ENCODE results near the gene PTPRU. TPM values are rescaled to one million over a fixed set of nuclear protein-coding genes. Genes with fewer than 3 reads are reported as not detected.
A peak's percentile ranks its signal among the peaks of the same experiment; 100 is the strongest.

Gene PTPRU
- total RNA-seq (2014; rRNA removed; shearing (Covaris generic)), result 69.6 and 105 TPM in 2 replicates
- polyA plus RNA-seq (2016; fragmentation: Nextera tagmentation; extraction: Ambion mirVana), result 7.9 and 8.0 TPM in 2 replicates
- long read RNA-seq, partial matches to known transcripts, result 1 of 1 reads
- long read RNA-seq, other reads (novel, unspliced or antisense), result 0 of 1 reads

DNA sequence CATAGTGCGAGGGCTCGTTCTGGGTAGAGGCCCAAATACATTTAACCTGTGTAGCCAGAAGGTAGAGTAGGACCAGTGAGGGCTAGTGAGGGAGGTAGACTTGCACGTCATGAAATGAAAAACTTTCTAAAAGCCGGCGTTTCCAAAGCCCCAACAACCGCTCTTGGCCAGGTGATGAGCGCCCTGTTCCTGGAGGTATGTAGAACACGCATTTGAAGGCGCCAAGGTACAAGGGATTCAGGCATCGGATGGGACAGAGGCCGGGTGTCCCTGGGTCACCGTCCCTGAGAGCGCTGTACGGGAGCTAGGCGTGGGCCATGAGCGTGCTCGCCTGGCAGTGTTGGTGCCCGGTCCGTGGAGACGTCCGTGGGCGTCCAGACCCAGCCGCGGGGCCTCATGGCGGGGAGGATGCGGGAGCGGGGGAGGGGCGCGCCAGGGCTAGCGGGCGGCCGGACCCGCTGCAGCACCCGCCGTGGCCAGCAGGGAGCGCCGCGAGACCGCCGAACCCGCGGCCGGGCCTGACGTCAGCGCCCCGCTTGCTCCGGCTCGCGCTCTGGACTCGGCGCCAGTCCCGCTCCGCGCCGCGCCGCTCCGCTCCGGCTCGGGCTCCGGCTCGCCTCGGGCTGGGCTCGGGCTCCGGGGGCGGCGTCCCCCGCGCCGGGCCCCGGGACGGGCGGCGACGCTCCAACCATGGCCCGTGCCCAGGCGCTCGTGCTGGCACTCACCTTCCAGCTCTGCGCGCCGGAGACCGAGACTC is at the start of gene PTPRU:
Gene PTPRU (plus strand): TSS at position 568 of the 757 bp plus-strand sequence. CDS start 123 bp downstream, at position 691.
- ATAC-seq (peak; percentile 73), DNase-seq (ENCODE audit: low spot score) (peak; percentile 83)
- TF ChIP-seq STAT1 (IDR thresholded peaks at IDR 0.05; ENCODE audit: unreplicated experiment) (no peak), EZH2 (IDR thresholded peaks at IDR 0.05; ENCODE audit: low read depth, unreplicated experiment) (no peak), CREB1 (CRISPR knock-in tag; IDR thresholded peaks at IDR 0.05; ENCODE audit: low read depth) (peak; percentile 88), NANOG (IDR thresholded peaks at IDR 0.05; ENCODE audit: borderline replicate concordance) (no peak), ZNF462 (CRISPR knock-in tag; IDR thresholded peaks at IDR 0.05) (no peak), ZNF114 (CRISPR knock-in tag; IDR thresholded peaks at IDR 0.05) (no peak), POLR2AphosphoS5 (IDR thresholded peaks at IDR 0.05; ENCODE audit: low read depth) (no peak), ZNF331 (CRISPR knock-in tag; IDR thresholded peaks at IDR 0.05; ENCODE audit: low read depth) (no peak), EZH2phosphoT487 (IDR thresholded peaks at IDR 0.05; ENCODE audit: unreplicated experiment) (no peak), REST (IDR thresholded peaks at IDR 0.05; ENCODE audit: unreplicated experiment) (no peak), ETS1 (IDR thresholded peaks at IDR 0.05) (no peak), JUNB (IDR thresholded peaks at IDR 0.05; ENCODE audit: unreplicated experiment) (no peak)
- TF ChIP-seq, protein P1, sequence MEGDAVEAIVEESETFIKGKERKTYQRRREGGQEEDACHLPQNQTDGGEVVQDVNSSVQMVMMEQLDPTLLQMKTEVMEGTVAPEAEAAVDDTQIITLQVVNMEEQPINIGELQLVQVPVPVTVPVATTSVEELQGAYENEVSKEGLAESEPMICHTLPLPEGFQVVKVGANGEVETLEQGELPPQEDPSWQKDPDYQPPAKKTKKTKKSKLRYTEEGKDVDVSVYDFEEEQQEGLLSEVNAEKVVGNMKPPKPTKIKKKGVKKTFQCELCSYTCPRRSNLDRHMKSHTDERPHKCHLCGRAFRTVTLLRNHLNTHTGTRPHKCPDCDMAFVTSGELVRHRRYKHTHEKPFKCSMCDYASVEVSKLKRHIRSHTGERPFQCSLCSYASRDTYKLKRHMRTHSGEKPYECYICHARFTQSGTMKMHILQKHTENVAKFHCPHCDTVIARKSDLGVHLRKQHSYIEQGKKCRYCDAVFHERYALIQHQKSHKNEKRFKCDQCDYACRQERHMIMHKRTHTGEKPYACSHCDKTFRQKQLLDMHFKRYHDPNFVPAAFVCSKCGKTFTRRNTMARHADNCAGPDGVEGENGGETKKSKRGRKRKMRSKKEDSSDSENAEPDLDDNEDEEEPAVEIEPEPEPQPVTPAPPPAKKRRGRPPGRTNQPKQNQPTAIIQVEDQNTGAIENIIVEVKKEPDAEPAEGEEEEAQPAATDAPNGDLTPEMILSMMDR (conservative IDR thresholded peaks at IDR 0.05; ENCODE audit: low read depth in 2 of 2), result peak in 1 of 2 experiments; percentile 84; a peak in 2 of 4 replicates
- peaks cover 22% of the 10 kb centered on the region for H3K4me1 ChIP-seq (ENCODE audit: insufficient read depth)
- no peaks in the 10 kb centered on the region for H3K9me2 ChIP-seq (ENCODE audit: insufficient read depth)
- H2AFZ ChIP-seq, result peak within 1 kb of the TSS; percentile 97
- peaks cover 49% of the 10 kb centered on the region for H3K27me3 ChIP-seq (ENCODE audit: insufficient read depth)
- Mint-ChIP-seq H3K27me3 (ENCODE audit: insufficient read depth, low read depth, poor library complexity) (peaks cover 47% of the 10 kb centered on the region), H3K9me3 (peaks cover 6% of the 10 kb centered on the region; the same call in 2 of the 3 replicates), H3K4me1 (peaks cover 31% of the 10 kb centered on the region), H3K36me3 (ENCODE audit: low read depth) (peaks cover 6% of the 10 kb centered on the region; the same call in 1 of the 3 replicates), H3K27ac (no peak within 1 kb of the TSS), H3K4me3 (peak within 1 kb of the TSS; percentile 80)
- H3K79me2 ChIP-seq (replicated peaks; ENCODE audit: insufficient read depth), result 0 out of 2 replicates have a peak, but pooled peaks cover 3% of the 10 kb centered on the region
- no peaks in the 10 kb centered on the region for H4K20me1 ChIP-seq (replicated peaks; ENCODE audit: insufficient read depth)
- H3K27ac ChIP-seq (ENCODE audit: low read depth), result no peak within 1 kb of the TSS
- peak within 1 kb of the TSS; percentile 88 for H3K4me3 ChIP-seq
- H3K4me2 ChIP-seq, result peak within 1 kb of the TSS; percentile 98
- H3K36me3 ChIP-seq (ENCODE audit: insufficient read depth), result no peaks in the 10 kb centered on the region
- H3F3A ChIP-seq (replicated peaks; ENCODE audit: low read depth), result peaks cover 18% of the 10 kb centered on the region

Data from GM23338 (cell line).